Esophagus squamous epithelium (tissue), 4 donors: ENCODE data around the gene HNRNPM.

Experiments
- POLR2A ChIP-seq, 4 donors: fragments of 450-650 bp; IDR thresholded peaks; one replicate each; pipeline ENCODE4 v1.6.1; 2017; ENCODE audit warnings: antibody characterized with exemption in 4 of 4, mild to moderate bottlenecking in 4 of 4, moderate library complexity in 3 of 4
- TF ChIP-seq, protein P1 (sequence below), 6 experiments: fragments of 450-650 bp in 4 of 6; fragments of 200-600 bp in 2 of 6; sonication (generic) in 2 of 6; IDR thresholded peaks; one replicate each; pipeline ENCODE4 v1.5.1; 2016 to 2019; ENCODE audit warnings: antibody characterized with exemption in 6 of 6, mild to moderate bottlenecking in 4 of 6, moderate library complexity in 4 of 6

DNA sequence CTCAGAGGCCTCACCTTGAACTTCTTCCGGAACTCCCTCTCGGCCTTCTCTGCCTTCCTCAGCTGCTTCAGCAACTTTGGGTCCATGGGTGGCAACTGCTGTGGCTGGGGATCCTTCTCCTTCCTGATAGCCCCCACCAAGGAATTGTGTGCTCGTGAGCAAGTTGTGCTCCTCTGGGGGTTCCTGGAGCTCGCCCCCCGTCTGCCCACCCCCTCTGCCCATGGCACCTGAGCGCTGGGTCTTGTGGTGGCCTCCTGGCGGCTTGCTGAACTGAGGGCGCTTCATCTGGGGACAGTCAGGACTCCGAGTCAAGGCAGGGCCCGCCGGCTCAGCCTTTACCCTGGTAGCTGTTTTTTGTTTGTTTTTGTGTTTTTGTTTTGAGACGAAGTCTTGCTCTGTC, 46.1 kb downstream of the HNRNPM start:
- TF ChIP-seq, protein P1, sequence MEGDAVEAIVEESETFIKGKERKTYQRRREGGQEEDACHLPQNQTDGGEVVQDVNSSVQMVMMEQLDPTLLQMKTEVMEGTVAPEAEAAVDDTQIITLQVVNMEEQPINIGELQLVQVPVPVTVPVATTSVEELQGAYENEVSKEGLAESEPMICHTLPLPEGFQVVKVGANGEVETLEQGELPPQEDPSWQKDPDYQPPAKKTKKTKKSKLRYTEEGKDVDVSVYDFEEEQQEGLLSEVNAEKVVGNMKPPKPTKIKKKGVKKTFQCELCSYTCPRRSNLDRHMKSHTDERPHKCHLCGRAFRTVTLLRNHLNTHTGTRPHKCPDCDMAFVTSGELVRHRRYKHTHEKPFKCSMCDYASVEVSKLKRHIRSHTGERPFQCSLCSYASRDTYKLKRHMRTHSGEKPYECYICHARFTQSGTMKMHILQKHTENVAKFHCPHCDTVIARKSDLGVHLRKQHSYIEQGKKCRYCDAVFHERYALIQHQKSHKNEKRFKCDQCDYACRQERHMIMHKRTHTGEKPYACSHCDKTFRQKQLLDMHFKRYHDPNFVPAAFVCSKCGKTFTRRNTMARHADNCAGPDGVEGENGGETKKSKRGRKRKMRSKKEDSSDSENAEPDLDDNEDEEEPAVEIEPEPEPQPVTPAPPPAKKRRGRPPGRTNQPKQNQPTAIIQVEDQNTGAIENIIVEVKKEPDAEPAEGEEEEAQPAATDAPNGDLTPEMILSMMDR (IDR thresholded peaks at IDR 0.05): no peak
- TF ChIP-seq POLR2A (IDR thresholded peaks at IDR 0.05): no peak
